HG03460 (cell line): ENCODE results near the gene LRRC8D.
A peak's percentile ranks its signal among the peaks of the same experiment; 100 is the strongest.
"Not testable (repeated sequence)": the region's sequence is repeated elsewhere in the genome, so short reads cannot be mapped to it uniquely, and the experiment has no call there.

Experiments
- ATAC-seq: cut with Tn5 transposase; IDR thresholded peaks from one replicate; pipeline ENCODE4 v1.9.1; 2021; ENCODE audit not compliant: unreplicated experiment

LRRC8D gene

GRCh38 chr1:89820422-89821321 is at the start of gene LRRC8D:
Gene LRRC8D, plus strand, starts transcription at chr1:89821032. Its CDS starts 112,037 bp downstream, at chr1:89933069.
- peak; percentile 70 for ATAC-seq

GRCh38 chr1:89771991-89772560 is 48.8 kb upstream of the LRRC8D start:
- ATAC-seq: no peak

- not testable (repeated sequence) for ATAC-seq
Observed at GRCh38 chr1:89776104-89776503, 44.7 kb upstream of the LRRC8D start.

- not testable (repeated sequence) for ATAC-seq
Observed at GRCh38 chr1:89777271-89777670, 43.6 kb upstream of the LRRC8D start.

- no peak for ATAC-seq
Observed at GRCh38 chr1:89779151-89779940, 41.5 kb upstream of the LRRC8D start.

GRCh38 chr1:89780721-89781120 is 40.1 kb upstream of the LRRC8D start:
- no peak for ATAC-seq

- peak; percentile 76 for ATAC-seq
Observed at GRCh38 chr1:89781494-89782126, 39.2 kb upstream of the LRRC8D start.

- ATAC-seq: no peak
Observed at GRCh38 chr1:89786628-89787214, 34.1 kb upstream of the LRRC8D start.

- no peak for ATAC-seq
Observed at GRCh38 chr1:89790592-89790991, 30.2 kb upstream of the LRRC8D start.

- ATAC-seq: no peak
Observed at GRCh38 chr1:89791064-89791726, 29.6 kb upstream of the LRRC8D start.

- no peak for ATAC-seq
Observed at GRCh38 chr1:89794406-89794805, 26.4 kb upstream of the LRRC8D start.

- ATAC-seq: not testable (repeated sequence)
Observed at GRCh38 chr1:89795571-89795970, 25.3 kb upstream of the LRRC8D start.

- ATAC-seq: not testable (repeated sequence)
Observed at GRCh38 chr1:89797876-89798275, 23.0 kb upstream of the LRRC8D start.

- ATAC-seq: no peak
Observed at GRCh38 chr1:89799495-89799894, 21.3 kb upstream of the LRRC8D start.

GRCh38 chr1:89800022-89800655 is 20.7 kb upstream of the LRRC8D start:
- ATAC-seq: no peak

GRCh38 chr1:89800718-89801117 is 20.1 kb upstream of the LRRC8D start:
- no peak for ATAC-seq

GRCh38 chr1:89802051-89802450 is 18.8 kb upstream of the LRRC8D start:
- no peak for ATAC-seq

GRCh38 chr1:89802841-89803240 is 18.0 kb upstream of the LRRC8D start:
- no peak for ATAC-seq

- peak; percentile 76 for ATAC-seq
Observed at GRCh38 chr1:89804642-89805237, 16.1 kb upstream of the LRRC8D start.
